Measurements from ENCODE around the gene GAL3ST3. TPM values are rescaled to one million over a fixed set of nuclear protein-coding genes. Genes with fewer than 3 reads are reported as not detected.

The GAL3ST3 gene
- total and polyA plus RNA-seq, 12 donors: 0.07 to 4.6 (median 2.1) TPM

DNA sequence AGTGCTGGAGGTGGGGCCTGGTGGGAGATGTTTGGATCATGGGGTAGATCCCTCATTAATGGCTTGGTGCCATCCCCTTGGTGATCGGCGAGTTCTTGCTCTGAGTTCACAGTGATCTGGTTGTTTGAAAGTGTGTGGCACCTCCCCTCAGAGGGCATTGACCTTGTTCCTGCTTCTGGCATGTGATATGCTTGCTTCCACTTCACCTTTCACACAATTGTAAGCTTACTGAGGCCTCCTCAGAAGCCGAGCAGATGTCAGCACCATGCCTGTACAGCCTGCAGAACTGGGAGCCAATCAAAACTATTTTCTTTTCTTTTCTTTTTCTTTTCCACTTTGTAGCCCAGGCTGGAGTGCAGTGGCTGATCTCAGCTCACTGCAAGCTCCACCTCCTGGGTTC is 11.6 kb downstream of the GAL3ST3 start:
- Histone ChIP-seq H3K4me1 (peaks cover 0 to 5% (median 0%) of the 10 kb centered on the region in 9 donors), H3K4me3 (no peak overlapping the region), H3K9me3 (no peaks in the 10 kb centered on the region), H3K36me3 (no peaks in the 10 kb centered on the region), H3K27me3 (no peaks in the 10 kb centered on the region), H3K27ac (no peak overlapping the region)
- 85 to 91% methylated on average over 3 of the region's 3 CpGs for WGBS, 2 donors
- intact Hi-C loops (cut with DNase I): no loop called here
- ATAC-seq: no peak
- TF ChIP-seq, protein P1, sequence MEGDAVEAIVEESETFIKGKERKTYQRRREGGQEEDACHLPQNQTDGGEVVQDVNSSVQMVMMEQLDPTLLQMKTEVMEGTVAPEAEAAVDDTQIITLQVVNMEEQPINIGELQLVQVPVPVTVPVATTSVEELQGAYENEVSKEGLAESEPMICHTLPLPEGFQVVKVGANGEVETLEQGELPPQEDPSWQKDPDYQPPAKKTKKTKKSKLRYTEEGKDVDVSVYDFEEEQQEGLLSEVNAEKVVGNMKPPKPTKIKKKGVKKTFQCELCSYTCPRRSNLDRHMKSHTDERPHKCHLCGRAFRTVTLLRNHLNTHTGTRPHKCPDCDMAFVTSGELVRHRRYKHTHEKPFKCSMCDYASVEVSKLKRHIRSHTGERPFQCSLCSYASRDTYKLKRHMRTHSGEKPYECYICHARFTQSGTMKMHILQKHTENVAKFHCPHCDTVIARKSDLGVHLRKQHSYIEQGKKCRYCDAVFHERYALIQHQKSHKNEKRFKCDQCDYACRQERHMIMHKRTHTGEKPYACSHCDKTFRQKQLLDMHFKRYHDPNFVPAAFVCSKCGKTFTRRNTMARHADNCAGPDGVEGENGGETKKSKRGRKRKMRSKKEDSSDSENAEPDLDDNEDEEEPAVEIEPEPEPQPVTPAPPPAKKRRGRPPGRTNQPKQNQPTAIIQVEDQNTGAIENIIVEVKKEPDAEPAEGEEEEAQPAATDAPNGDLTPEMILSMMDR (IDR thresholded peaks at IDR 0.05): no peak
- no peak for DNase-seq

DNA sequence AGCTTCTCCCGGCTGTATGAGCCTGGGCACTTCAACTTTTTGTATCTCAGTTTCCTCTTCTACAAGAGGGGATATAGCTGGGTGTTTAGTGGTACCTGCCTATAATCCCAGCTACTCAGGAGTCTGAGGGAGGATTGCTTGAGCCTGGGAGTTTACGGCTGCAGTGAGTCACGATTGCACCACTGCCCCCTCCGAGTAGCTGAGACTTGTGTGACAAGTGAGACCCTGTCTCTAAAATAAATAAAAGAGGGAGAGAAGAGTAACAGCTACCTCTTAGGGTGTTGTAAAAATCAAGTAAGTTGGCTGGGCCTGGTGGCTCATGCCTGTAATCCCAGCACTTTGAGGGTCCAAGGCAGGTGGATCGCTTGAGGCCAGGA is 12.6 kb downstream of the GAL3ST3 start:
- Histone ChIP-seq H3K27me3 (no peaks in the 10 kb centered on the region), H3K9me3 (no peaks in the 10 kb centered on the region), H3K36me3 (no peaks in the 10 kb centered on the region), H3K4me3 (no peak overlapping the region), H3K4me1 (peaks cover 0 to 5% (median 0%) of the 10 kb centered on the region in 9 donors), H3K27ac (no peak overlapping the region)
- WGBS, 2 donors: 82 to 89% methylated on average over 5 of the region's 5 CpGs
- ATAC-seq (no peak), DNase-seq (no peak)
- intact Hi-C loops (cut with DNase I): no loop called here
- TF ChIP-seq, protein P1 (IDR thresholded peaks at IDR 0.05): no peak

DNA sequence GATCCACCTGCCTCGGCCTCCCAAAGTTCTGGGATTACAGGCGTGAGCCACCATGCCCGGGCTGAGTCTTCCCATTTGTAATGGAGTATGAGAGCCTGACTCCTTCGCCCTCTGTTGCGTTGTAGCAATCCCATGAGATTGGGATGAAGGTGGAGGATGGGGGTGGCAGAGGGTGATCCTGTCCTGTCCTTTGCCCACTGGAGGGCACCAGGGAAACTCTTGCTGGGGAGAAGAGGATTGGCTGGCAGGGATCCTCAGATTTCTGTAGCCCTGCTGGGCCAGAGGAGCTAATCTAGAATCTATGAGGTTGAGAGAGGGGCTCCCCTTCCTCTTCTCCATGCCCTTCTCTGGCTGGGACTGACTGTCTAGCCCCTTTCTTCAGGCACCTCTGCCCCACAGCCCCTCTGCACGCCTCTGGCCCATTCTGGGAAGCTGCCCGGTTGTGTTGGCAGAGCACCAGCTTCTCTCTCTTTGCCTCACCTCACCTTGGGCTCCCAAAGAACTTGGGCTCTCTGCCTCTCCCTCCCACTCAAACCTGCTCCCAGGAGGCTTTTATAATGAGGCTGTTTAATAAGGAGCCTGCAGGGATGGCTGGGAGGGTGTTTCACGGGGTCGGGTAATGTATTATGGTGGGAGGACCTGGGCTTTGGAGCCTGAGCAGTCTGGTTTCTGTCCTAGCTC is 13.2 kb downstream of the GAL3ST3 start:
- DNase-seq (no peak), ATAC-seq (peak in 7 of 8 donors; percentile 14 to 74 (median 45))
- intact Hi-C loops (cut with DNase I): no loop called here
- Histone ChIP-seq H3K27me3 (no peaks in the 10 kb centered on the region), H3K36me3 (no peaks in the 10 kb centered on the region), H3K9me3 (no peaks in the 10 kb centered on the region), H3K27ac (no peak overlapping the region), H3K4me3 (no peak overlapping the region), H3K4me1 (peaks cover 0 to 5% (median 0%) of the 10 kb centered on the region in 9 donors)
- 65 to 70% methylated on average over 9 of the region's 9 CpGs for WGBS, 2 donors
- TF ChIP-seq, protein P1 (IDR thresholded peaks at IDR 0.05): peak in 1 of 9 donors; percentile 10

DNA sequence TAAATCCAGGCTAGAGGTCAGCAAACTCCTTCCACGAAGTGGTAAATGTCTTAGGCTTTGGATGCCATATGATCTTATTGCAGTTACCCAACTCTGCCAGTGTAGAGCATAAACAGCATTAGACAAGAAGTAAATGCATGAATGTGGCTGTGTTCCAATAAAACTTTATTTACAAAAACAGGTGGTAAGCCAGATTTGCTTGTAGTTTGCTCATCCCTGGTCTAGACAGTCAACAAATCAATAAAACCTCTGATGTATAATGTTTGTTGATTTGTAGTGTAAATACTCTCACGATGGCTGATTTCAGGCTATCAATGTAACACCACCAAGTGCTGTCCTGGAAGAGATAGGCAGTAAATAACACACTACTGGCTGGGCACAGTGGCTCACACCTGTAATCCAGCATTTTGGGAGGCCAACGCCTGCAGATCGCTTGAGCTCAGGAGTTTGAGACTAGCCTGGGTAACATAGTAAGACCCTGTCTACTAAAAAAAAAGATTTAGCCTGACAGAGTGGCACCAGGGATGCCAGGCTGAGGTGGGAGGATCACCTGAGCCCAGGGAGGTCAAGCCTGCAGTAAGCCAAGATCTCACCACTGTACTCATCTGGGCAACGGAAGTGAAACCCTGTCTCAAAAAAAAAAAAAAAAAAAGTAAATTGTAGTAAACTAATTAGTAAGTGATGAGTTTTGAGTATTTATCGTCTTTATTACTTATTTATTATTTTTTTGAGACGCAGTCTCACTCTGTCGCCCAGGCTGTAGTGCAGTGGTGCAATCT is 15.8 kb downstream of the GAL3ST3 start:
- H3K27ac ChIP-seq: no peak overlapping the region
- 88 to 89% methylated on average over 8 of the region's 8 CpGs for WGBS, 2 donors

More for the DNA sequence above, 15.8 kb downstream of the GAL3ST3 start:
- DNase-seq (no peak), ATAC-seq (no peak)
- Histone ChIP-seq H3K4me1 (peaks cover 0 to 5% (median 0%) of the 10 kb centered on the region in 9 donors), H3K4me3 (no peak overlapping the region), H3K27me3 (peaks cover 0 to 4% (median 0%) of the 10 kb centered on the region in 7 donors), H3K36me3 (no peaks in the 10 kb centered on the region), H3K9me3 (no peaks in the 10 kb centered on the region)
- intact Hi-C loops (cut with DNase I): no loop called here
- TF ChIP-seq, protein P1 (IDR thresholded peaks at IDR 0.05): no peak

Data from heart right ventricle (tissue), 16 donors.